Right ventricle myocardium superior (tissue), 1 donor: Measurements from ENCODE around the gene PRRC2A. TPM values are rescaled to one million over a fixed set of nuclear protein-coding genes. Genes with fewer than 3 reads are reported as not detected.

Source experiments
- ATAC-seq: fragments of 200-7000 bp; cut with Tn5 transposase; one replicate; pipeline ENCODE4 v1.9.1; 2020; ENCODE audit warnings: mild to moderate bottlenecking; ENCODE audit not compliant: poor library complexity
- DNase-seq: peaks from one replicate; pipeline ENCODE4 v3.0.0-alpha.2; 2020
- intact Hi-C: fragments of 100-400 bp; cut with DNase I; formaldehyde crosslinking; loops from one replicate; pipeline ENCODE4 v1.11.2; 2022
- total RNA-seq: library from RNA; stranded (reverse); fragmentation: NEBNext Ultra II Directional; extraction: Animal tissue kit (Norgen Biotek cat#: 25700); gene quantifications from one replicate; pipeline ENCODE4 v1.2.1, GENCODE V29; 2021
- donor health status: DM: no; HTN: yes; CAD: no; lungs with severe emphysema.

Gene PRRC2A
- total RNA-seq, 1 donor from 2014 or later: 69.1 TPM

- no peak for ATAC-seq
- no peak for DNase-seq
Observed at GRCh38 chr6:31636698-31637596, 16.4 kb downstream of the PRRC2A start.

GRCh38 chr6:31639043-31639442 lies 18.5 kb downstream of the PRRC2A start:
- intact Hi-C loops: no loop called here
- no peak for ATAC-seq
- no peak for DNase-seq

More at GRCh38 chr6:31636698-31637596, 16.4 kb downstream of the PRRC2A start:
- intact Hi-C loops: no loop called here

- DNase-seq (no peak), ATAC-seq (no peak)
- intact Hi-C loops: no loop called here
Observed at GRCh38 chr6:31639449-31639861, 18.9 kb downstream of the PRRC2A start.

GRCh38 chr6:31640612-31641011 lies 20.1 kb downstream of the PRRC2A start:
- ATAC-seq: no peak
- intact Hi-C loops: no loop called here

GRCh38 chr6:31641370-31641769 lies 20.9 kb downstream of the PRRC2A start:
- intact Hi-C loops: no loop called here
- ATAC-seq (no peak), DNase-seq (no peak)

More at GRCh38 chr6:31640612-31641011, 20.1 kb downstream of the PRRC2A start:
- no peak for DNase-seq

- intact Hi-C loops: no loop called here
- DNase-seq (no peak), ATAC-seq (no peak)
Observed at GRCh38 chr6:31642798-31643570, 22.5 kb downstream of the PRRC2A start.

GRCh38 chr6:31643818-31644454 lies 23.4 kb downstream of the PRRC2A start:
- ATAC-seq (no peak), DNase-seq (no peak)
- intact Hi-C loops: no loop called here

- DNase-seq (no peak), ATAC-seq (no peak)
- intact Hi-C loops: no loop called here
Observed at GRCh38 chr6:31645325-31645724, 24.8 kb downstream of the PRRC2A start.

GRCh38 chr6:31651602-31652191 lies 31.2 kb downstream of the PRRC2A start:
- ATAC-seq (peak; percentile 71), DNase-seq (no peak)
- intact Hi-C loops: no loop called here

- peak; percentile 88 for DNase-seq
- ATAC-seq: peak; percentile 84
- intact Hi-C loops: no loop called here
Observed at GRCh38 chr6:31652925-31653724, 32.6 kb downstream of the PRRC2A start.

- DNase-seq (no peak), ATAC-seq (no peak)
- intact Hi-C loops: no loop called here
Observed at GRCh38 chr6:31654574-31655348, 34.2 kb downstream of the PRRC2A start.

GRCh38 chr6:31655349-31656237 lies 35.1 kb downstream of the PRRC2A start, which contains the start of gene APOM:
Gene APOM (plus strand): TSS chr6:31655894. CDS start chr6:31655967, 73 bp downstream.
- intact Hi-C loops: no loop called here
- ATAC-seq (no peak), DNase-seq (no peak)

GRCh38 chr6:31657406-31658157 lies 37.1 kb downstream of the PRRC2A start:
- DNase-seq (no peak), ATAC-seq (no peak)
- intact Hi-C loops: no loop called here

GRCh38 chr6:31658158-31658688 lies 37.7 kb downstream of the PRRC2A start:
- ATAC-seq (no peak), DNase-seq (no peak)
- intact Hi-C loops: no loop called here

- ATAC-seq (no peak), DNase-seq (no peak)
- intact Hi-C loops: no loop called here
Observed at GRCh38 chr6:31658983-31659648, 38.6 kb downstream of the PRRC2A start.
